Neural cell (in vitro differentiated cells): Measurements from ENCODE around the gene SH3BP5.

Experiments
- CTCF ChIP-seq: fragments of 450-650 bp; IDR thresholded peaks from 2 replicates; pipeline ENCODE4 v1.5.1; 2014; ENCODE audit warnings: antibody characterized with exemption, mild to moderate bottlenecking, moderate library complexity; ENCODE audit not compliant: poor library complexity, severe bottlenecking
- EZH2 ChIP-seq: fragments of 200-600, 300-800 bp; shearing (Covaris generic), sonication (generic); IDR thresholded peaks from 2 replicates; pipeline ENCODE4 v1.6.1; 2014; ENCODE audit warnings: antibody characterized with exemption, low read length, borderline replicate concordance, mild to moderate bottlenecking; ENCODE audit not compliant: insufficient read depth, poor library complexity, severe bottlenecking
- POLR2AphosphoS5 ChIP-seq: IDR thresholded peaks from 2 replicates; pipeline ENCODE4 v1.6.1; 2012
- TAF1 ChIP-seq: IDR thresholded peaks from 2 replicates; pipeline ENCODE4 v1.6.1; 2012; ENCODE audit warnings: low read depth

- TF ChIP-seq TAF1: no peak
- no peak for TF ChIP-seq CTCF
- TF ChIP-seq POLR2AphosphoS5: no peak
- no peak for TF ChIP-seq EZH2
Observed at GRCh38 chr3:15266510-15267376, 65.6 kb downstream of the SH3BP5 start.
